OCI-LY1 (cell line): ENCODE data around the gene PGS1.

Experiments
- H2AFZ ChIP-seq: fragments of 200-600 bp; sonication (generic), shearing (Covaris generic); 2 replicates; pipeline ENCODE4 v1.6.0; 2014; ENCODE audit warnings: antibody characterized with exemption, mild to moderate bottlenecking, low read length
- H3F3A ChIP-seq: fragments of 200-600 bp; sonication (generic), shearing (Covaris generic); 2 replicates; pipeline ENCODE4 v1.6.0; 2014; ENCODE audit warnings: mild to moderate bottlenecking, antibody characterized with exemption, low read length, moderate library complexity; ENCODE audit not compliant: insufficient read depth
- H3K27ac ChIP-seq: fragments of 200-600 bp; sonication (generic); 2 replicates; pipeline ENCODE4 v1.5.1; 2014; ENCODE audit warnings: low read length, mixed run types, mild to moderate bottlenecking, low read depth; ENCODE audit not compliant: poor library complexity, severe bottlenecking
- H3K27me3 ChIP-seq: fragments of 200-600 bp; sonication (generic); 2 replicates; pipeline ENCODE4 v1.6.0; 2014; ENCODE audit warnings: antibody characterized with exemption, mild to moderate bottlenecking, low read length, moderate library complexity; ENCODE audit not compliant: insufficient read depth
- H3K36me3 ChIP-seq: fragments of 200-600 bp; sonication (generic); 2 replicates; pipeline ENCODE4 v1.6.1; 2014; ENCODE audit warnings: mild to moderate bottlenecking, antibody characterized with exemption, low read length, moderate library complexity, mixed read lengths; ENCODE audit not compliant: insufficient read depth
- H3K4me1 ChIP-seq: fragments of 200-600 bp; sonication (generic); 2 replicates; pipeline ENCODE4 v1.5.1; 2014; ENCODE audit warnings: mild to moderate bottlenecking, low read length, moderate library complexity; ENCODE audit not compliant: insufficient read depth, severe bottlenecking
- H3K4me2 ChIP-seq: fragments of 200-600 bp; sonication (generic), shearing (Covaris generic); 2 replicates; pipeline ENCODE4 v1.6.1; 2014; ENCODE audit warnings: low read length
- H3K4me3 ChIP-seq: fragments of 200-600 bp; sonication (generic); 2 replicates; pipeline ENCODE4 v1.5.1; 2014; ENCODE audit warnings: low read length, low read depth, mild to moderate bottlenecking, mixed read lengths; ENCODE audit not compliant: poor library complexity, severe bottlenecking
- H3K79me2 ChIP-seq: fragments of 200-600 bp; shearing (Covaris generic); 2 replicates; pipeline ENCODE4 v1.6.1; 2016; ENCODE audit warnings: mixed run types, low read length, mixed read lengths; ENCODE audit not compliant: insufficient read depth
- H3K9ac ChIP-seq: fragments of 200-600 bp; sonication (generic), shearing (Covaris generic); 2 replicates; pipeline ENCODE4 v1.6.1; 2014; ENCODE audit warnings: mild to moderate bottlenecking, low read length, mixed read lengths
- H3K9me2 ChIP-seq: fragments of 200-600 bp; sonication (generic), shearing (Covaris generic); 2 replicates; pipeline ENCODE4 v1.6.1; 2014; ENCODE audit warnings: low read depth, mild to moderate bottlenecking, low read length, mixed read lengths
- H3K9me3 ChIP-seq: fragments of 200-600 bp; shearing (Covaris generic); 2 replicates; pipeline ENCODE4 v1.6.1; 2014; ENCODE audit warnings: low read length, mixed read lengths
- H4K20me1 ChIP-seq: fragments of 200-600 bp; sonication (generic), shearing (Covaris generic); 2 replicates; pipeline ENCODE4 v1.6.0; 2016; ENCODE audit warnings: mild to moderate bottlenecking, low read length; ENCODE audit not compliant: insufficient read depth
- CTCF ChIP-seq: fragments of 200-600 bp; sonication (generic), shearing (Covaris generic); IDR thresholded peaks from 2 replicates; pipeline ENCODE4 v1.5.1; 2017; ENCODE audit warnings: mild to moderate bottlenecking, antibody characterized with exemption, low read length, moderate library complexity, mixed read lengths
- EZH2 ChIP-seq: fragments of 200-600 bp; sonication (generic), shearing (Covaris generic); IDR thresholded peaks from 2 replicates; pipeline ENCODE4 v1.8.0; 2017; ENCODE audit warnings: borderline replicate concordance, mixed run types, mild to moderate bottlenecking, antibody characterized with exemption, low read length, moderate library complexity, mixed read lengths

The PGS1 gene

DNA sequence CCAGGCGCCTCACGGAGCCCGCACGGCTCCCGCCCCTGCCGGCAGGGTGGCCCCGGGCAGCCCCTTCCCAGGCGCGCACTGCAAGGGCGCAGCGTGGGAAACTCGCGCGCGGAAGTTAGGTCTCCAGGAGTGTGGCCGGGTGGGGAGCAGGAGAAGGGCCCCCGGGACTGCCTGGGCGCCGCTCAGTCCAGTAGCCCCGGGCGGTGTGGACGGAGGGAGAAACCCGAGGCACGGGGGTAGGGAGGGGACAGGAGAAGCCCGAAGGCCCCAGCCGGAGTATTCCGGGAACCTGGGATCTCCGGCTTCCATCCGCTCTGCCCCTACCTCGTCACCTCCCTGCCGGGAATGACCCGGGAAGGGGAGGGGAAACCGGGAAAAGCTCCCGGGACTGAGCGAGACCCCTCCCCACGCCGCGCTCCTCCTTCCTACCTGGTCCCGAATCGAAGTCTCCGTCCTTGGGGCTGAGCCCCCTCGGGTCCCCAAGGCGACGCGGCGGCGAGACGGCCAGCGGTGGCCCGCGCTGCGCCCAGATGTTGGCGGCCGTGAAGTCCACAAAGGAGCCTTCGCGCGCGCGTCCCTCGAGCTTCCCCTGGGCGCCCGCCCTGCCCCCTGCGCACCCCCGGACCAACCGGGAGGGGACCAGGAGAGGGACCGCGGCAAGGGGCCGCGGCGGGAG is 19.0 kb upstream of the PGS1 start:
- Histone ChIP-seq H3F3A (no peaks in the 10 kb centered on the region), H3K9me2 (no peaks in the 10 kb centered on the region), H3K4me1 (peaks cover 9% of the 10 kb centered on the region), H3K9me3 (no peaks in the 10 kb centered on the region), H2AFZ (no peak overlapping the region), H3K36me3 (no peaks in the 10 kb centered on the region), H3K4me2 (no peak overlapping the region), H3K27ac (no peak overlapping the region), H3K4me3 (no peak overlapping the region), H3K9ac (no peak overlapping the region), H3K79me2 (no peaks in the 10 kb centered on the region), H4K20me1 (no peaks in the 10 kb centered on the region), H3K27me3 (peaks cover 8% of the 10 kb centered on the region; the same call in 1 of the 2 replicates)
- no peak for TF ChIP-seq CTCF
- no peak for TF ChIP-seq EZH2

- no peak for TF ChIP-seq EZH2
- TF ChIP-seq CTCF, result no peak
Observed at GRCh38 chr17:78359997-78360370, 18.5 kb upstream of the PGS1 start, which contains the start of gene SOCS3. Gene SOCS3, minus strand, starts transcription at chr17:78360077. Its CDS starts 982 bp downstream, at chr17:78359095.

DNA sequence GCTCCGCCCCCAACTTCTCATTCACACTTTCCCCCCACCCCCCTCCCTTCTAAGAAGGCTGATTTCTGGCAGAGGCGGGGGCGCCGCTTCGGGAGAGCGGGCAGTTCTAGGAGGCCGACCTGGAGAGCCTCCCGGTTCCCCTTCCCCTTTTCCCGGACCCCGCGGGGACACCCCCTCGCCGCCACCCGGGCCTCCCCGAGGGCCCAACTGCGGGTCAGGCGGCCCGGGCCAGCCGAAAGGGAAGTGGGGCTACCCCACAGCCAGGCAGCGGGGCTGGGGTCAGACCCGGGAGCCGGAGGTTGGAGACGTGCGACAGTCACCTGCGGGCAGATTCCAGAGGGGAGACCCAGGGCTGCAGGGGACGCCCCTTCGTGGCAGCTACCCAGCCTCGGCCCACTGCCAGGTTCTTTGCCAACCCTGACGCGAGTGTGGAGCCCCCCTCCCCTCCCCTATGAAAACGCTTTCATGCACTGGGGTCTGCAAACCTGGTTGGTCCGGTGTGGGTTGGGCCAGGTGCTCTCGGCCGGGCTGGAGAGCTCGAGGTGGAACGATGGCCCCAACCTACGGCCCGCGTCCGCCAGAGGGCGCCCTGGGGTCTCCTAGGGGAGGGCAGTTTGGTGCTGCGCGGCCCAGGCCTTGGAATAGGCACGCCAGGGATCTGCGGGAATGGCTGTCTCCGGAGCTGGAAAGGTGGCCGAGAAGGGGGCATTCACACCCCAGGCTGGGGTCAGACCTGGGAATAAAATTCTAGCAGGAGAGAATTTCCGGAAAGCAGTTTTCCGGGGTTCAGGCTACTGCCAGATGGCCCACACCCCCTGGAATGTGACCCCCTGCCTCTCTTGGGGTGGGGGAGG is 17.9 kb upstream of the PGS1 start:
- Histone ChIP-seq H3K4me3 (peak overlapping the region; percentile 24), H3K4me2 (peak overlapping the region; percentile 43; the same call in 1 of the 2 replicates), H3K27me3 (peaks cover 14% of the 10 kb centered on the region; the same call in 1 of the 2 replicates), H3K79me2 (no peaks in the 10 kb centered on the region), H2AFZ (no peak overlapping the region), H4K20me1 (no peaks in the 10 kb centered on the region), H3K27ac (no peak overlapping the region), H3F3A (no peaks in the 10 kb centered on the region), H3K9me2 (no peaks in the 10 kb centered on the region), H3K9ac (no peak overlapping the region), H3K4me1 (peaks cover 9% of the 10 kb centered on the region), H3K9me3 (no peaks in the 10 kb centered on the region), H3K36me3 (no peaks in the 10 kb centered on the region)
- no peak for TF ChIP-seq EZH2
- peak; percentile 87 for TF ChIP-seq CTCF

More at GRCh38 chr17:78359997-78360370, 18.5 kb upstream of the PGS1 start, which contains the start of gene SOCS3:
- peaks cover 9% of the 10 kb centered on the region for H3K4me1 ChIP-seq
- no peak within 1 kb of the TSS for H2AFZ ChIP-seq
- H3K9ac ChIP-seq, result no peak within 1 kb of the TSS
- H3K4me3 ChIP-seq, result peak within 1 kb of the TSS; percentile 24
- H3K36me3 ChIP-seq, result no peaks in the 10 kb centered on the region
- peaks cover 11% of the 10 kb centered on the region; the same call in 1 of the 2 replicates for H3K27me3 ChIP-seq
- no peaks in the 10 kb centered on the region for H3K9me2 ChIP-seq
- no peaks in the 10 kb centered on the region for H3K9me3 ChIP-seq
- no peaks in the 10 kb centered on the region for H3F3A ChIP-seq
- H4K20me1 ChIP-seq, result no peaks in the 10 kb centered on the region
- H3K27ac ChIP-seq, result no peak within 1 kb of the TSS
- peak within 1 kb of the TSS; percentile 43; the same call in 1 of the 2 replicates for H3K4me2 ChIP-seq
- no peaks in the 10 kb centered on the region for H3K79me2 ChIP-seq
